CD4-positive, CD25-positive, alpha-beta regulatory T cell (primary cell): Measurements from ENCODE around the gene ACSF2. TPM values are rescaled to one million over a fixed set of nuclear protein-coding genes. Genes with fewer than 3 reads are reported as not detected.
"Not testable (repeated sequence)": the region's sequence is repeated elsewhere in the genome, so short reads cannot be mapped to it uniquely, and the experiment has no call there.

ENCODE experiments used
- ATAC-seq, 2 donors: fragments of 150-1000 bp; cut with Tn5 transposase; one replicate each; pipeline ENCODE4 v1.10.0; 2021; ENCODE audit warnings: low read depth in 2 of 2, moderate number of reproducible peaks in 2 of 2, moderate library complexity in 1 of 2
- DNase-seq, 3 donors: peaks; one replicate each; pipeline versions ENCODE4 v3.0.0 to v3.0.0-alpha.2; 2012 to 2022; ENCODE audit warnings: mixed read lengths in 1 of 3
- H3K27ac ChIP-seq: one replicate; pipeline ENCODE4 v1.7.0; 2013; ENCODE audit warnings: mild to moderate bottlenecking, low read length; ENCODE audit not compliant: insufficient read depth, poor library complexity, severe bottlenecking
- H3K27me3 ChIP-seq: one replicate; pipeline ENCODE4 v1.7.0; 2013; ENCODE audit warnings: low read length; ENCODE audit not compliant: control insufficient read depth, insufficient read depth
- H3K36me3 ChIP-seq: one replicate; pipeline ENCODE4 v1.7.0; 2013; ENCODE audit warnings: mild to moderate bottlenecking, low read length, moderate library complexity; ENCODE audit not compliant: control insufficient read depth, insufficient read depth
- H3K4me1 ChIP-seq: 2 replicates; pipeline ENCODE4 v1.7.0; 2013; ENCODE audit warnings: mild to moderate bottlenecking, low read length; ENCODE audit not compliant: insufficient read depth, control insufficient read depth, poor library complexity, severe bottlenecking
- H3K4me3 ChIP-seq: one replicate; pipeline ENCODE4 v1.7.0; 2013; ENCODE audit warnings: low read depth, mild to moderate bottlenecking, low read length, moderate library complexity
- H3K9me3 ChIP-seq, 2 experiments: 1 replicate in 1 of 2; 2 replicates in 1 of 2; pipeline ENCODE4 v1.7.0; 2013; ENCODE audit warnings: low read length in 2 of 2, mild to moderate bottlenecking in 1 of 2, moderate library complexity in 1 of 2; ENCODE audit not compliant: control insufficient read depth in 2 of 2
- H3K27ac Mint-ChIP-seq, 3 donors: one replicate each; pipeline ENCODE4 v1.8.0; 2020 to 2022; ENCODE audit warnings: mild to moderate bottlenecking in 3 of 3, mixed read lengths in 3 of 3, moderate library complexity in 2 of 3
- H3K27me3 Mint-ChIP-seq: one replicate; pipeline ENCODE4 v1.8.0; 2022; ENCODE audit warnings: mild to moderate bottlenecking, mixed read lengths
- H3K36me3 Mint-ChIP-seq: one replicate; pipeline ENCODE4 v1.8.0; 2020; ENCODE audit warnings: mixed read lengths
- H3K4me1 Mint-ChIP-seq, 4 donors: one replicate each; pipeline ENCODE4 v1.8.0; 2020 to 2022; ENCODE audit warnings: mixed read lengths in 4 of 4, mild to moderate bottlenecking in 1 of 4
- H3K4me3 Mint-ChIP-seq, 4 donors: one replicate each; pipeline ENCODE4 v1.8.0; 2020 to 2022; ENCODE audit warnings: mild to moderate bottlenecking in 4 of 4, mixed read lengths in 4 of 4, moderate library complexity in 3 of 4
- H3K9me3 Mint-ChIP-seq, 7 donors: one replicate each; pipeline ENCODE4 v1.8.0; 2020 to 2022; ENCODE audit warnings: mixed read lengths in 7 of 7, mild to moderate bottlenecking in 3 of 7, moderate library complexity in 2 of 7
- polyA plus RNA-seq, 4 donors: library from polyadenylated mRNA; unstranded; fragments of 300-500 nt; fragmentation: Illumina TruSeq; gene quantifications; one replicate each; pipeline ENCODE4 v1.2.3, GENCODE V29; 2021
- total RNA-seq: library from RNA; stranded (reverse); gene quantifications from one replicate; pipeline ENCODE4 v1.2.3, GENCODE V29; 2022

The ACSF2 gene
- total and polyA plus RNA-seq, 5 donors from 2014 or later = 2.7 to 22.2 (median 4.0) TPM

DNA sequence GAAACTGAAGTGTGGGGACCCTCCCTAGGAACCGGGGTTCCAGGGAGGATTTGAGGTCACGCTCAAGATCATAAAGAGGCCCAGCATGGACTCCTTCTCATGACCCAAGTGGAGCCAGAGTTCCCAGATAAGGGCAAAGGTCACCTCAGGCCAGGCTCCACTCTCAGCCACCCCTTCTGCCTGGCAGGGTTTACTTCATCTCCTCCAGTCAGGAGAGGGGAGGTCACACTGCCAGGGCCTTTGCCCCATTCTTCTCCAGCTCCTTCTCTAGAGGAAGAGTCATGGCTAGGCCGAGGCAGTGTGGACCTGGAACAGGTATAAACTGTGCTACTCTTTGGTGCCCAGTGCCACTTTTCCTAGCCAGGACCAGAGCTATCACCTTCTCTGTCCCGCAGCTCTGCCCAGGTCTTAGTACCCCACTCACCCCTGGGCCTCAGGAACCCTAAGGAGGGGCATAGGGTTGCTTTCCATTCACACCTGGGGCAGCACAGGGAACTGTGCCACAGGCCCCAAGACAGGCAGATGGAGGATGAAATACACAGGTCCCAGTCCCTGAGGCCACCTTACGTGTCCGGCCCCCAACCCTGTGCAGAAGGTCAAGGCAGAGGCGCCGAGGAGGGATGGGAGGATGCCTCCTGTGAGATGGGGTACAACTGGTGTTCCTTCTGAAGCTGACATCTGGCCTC lies 879 bp upstream of the ACSF2 start:
- Histone ChIP-seq H3K4me3 (peak overlapping the region; percentile 65), H3K27me3 (no peaks in the 10 kb centered on the region), H3K36me3 (no peaks in the 10 kb centered on the region), H3K27ac (peak overlapping the region; percentile 68), H3K4me1 (peaks cover 43% of the 10 kb centered on the region), H3K9me3 (no peaks in the 10 kb centered on the region)
- DNase-seq (no peak), ATAC-seq (no peak)
- Mint-ChIP-seq H3K4me1 (peaks cover 7 to 57% (median 37%) of the 10 kb centered on the region in 4 donors), H3K9me3 (no peaks in the 10 kb centered on the region), H3K4me3 (peak overlapping the region; percentile 82 to 91 (median 88)), H3K36me3 (no peaks in the 10 kb centered on the region), H3K27ac (peak overlapping the region; percentile 58 to 90 (median 84)), H3K27me3 (peaks cover 6% of the 10 kb centered on the region)

DNA sequence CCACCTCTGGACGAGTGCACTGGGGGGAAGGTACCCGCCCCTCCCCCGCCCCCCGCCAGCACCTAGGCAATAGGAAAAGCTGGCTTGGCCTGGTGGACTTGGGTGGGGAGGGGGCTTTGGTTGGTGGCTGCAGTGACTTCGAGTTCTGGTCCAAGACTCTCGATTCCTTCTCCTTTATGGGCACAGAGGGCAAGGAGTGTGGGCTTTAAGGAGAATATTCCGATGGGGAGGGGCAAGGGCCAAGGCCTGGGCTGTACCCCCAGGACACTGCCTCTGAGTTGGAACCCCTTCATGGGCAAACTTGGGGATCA lies 409 bp downstream of the ACSF2 start:
- ATAC-seq (no peak), DNase-seq (no peak)
- no peaks in the 10 kb centered on the region for H3K27me3 ChIP-seq
- H3K36me3 ChIP-seq = no peaks in the 10 kb centered on the region
- no peaks in the 10 kb centered on the region for H3K36me3 Mint-ChIP-seq
- H3K4me3 ChIP-seq = peak overlapping the region; percentile 68
- no peaks in the 10 kb centered on the region for H3K9me3 ChIP-seq
- H3K4me1 ChIP-seq = peaks cover 30% of the 10 kb centered on the region
- peak overlapping the region; percentile 88 to 95 (median 93) for H3K27ac Mint-ChIP-seq
- no peaks in the 10 kb centered on the region for H3K9me3 Mint-ChIP-seq
- H3K4me1 Mint-ChIP-seq = peaks cover 5 to 49% (median 30%) of the 10 kb centered on the region in 4 donors
- peaks cover 5% of the 10 kb centered on the region for H3K27me3 Mint-ChIP-seq
- H3K27ac ChIP-seq = peak overlapping the region; percentile 68
- H3K4me3 Mint-ChIP-seq = peak overlapping the region; percentile 89 to 92 (median 90)

DNA sequence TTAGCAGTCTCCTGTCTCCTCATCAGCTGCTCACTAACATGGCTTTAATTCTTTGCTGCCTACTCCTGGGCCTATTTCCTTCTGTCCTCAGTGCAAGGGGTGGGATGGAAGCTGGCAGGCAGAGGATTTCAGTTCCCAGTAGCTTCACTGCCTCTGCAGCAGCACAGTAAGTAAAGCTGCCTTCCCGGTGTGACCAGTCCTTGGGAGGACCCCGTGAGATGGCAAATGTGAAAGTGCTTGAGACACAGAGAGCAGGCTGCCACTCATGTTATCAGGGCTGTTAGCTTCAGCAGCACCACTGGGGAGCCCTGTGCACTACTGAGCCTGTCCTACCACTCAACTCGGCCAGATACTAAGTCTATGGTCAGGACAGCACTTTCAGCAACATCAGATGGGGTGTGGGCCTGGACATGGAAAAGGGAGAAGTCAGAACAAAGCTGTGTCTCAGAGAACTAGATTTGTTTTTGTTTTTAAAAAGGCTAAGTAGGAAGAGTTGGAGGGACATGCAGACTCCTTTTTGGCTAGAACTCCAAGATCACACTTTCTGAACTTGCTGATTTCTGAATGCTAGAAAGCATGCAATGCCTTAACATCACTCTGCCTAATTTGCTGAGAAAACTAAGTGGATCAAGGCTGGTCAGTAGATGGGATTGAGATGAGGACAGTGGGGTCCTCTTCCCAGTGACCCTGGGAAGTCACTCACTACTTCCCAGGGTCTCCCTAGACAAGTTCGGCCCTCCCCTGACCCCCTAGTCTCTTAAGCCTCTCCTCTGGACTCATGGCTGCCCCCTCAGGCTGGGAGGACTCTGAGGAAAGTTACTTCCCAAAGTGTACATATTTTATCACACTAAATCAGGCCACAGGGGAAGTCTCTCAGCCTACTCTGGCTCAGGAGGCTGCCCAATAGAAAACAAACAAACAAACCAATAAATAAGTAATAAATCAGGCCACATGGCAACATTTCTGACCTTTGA lies 1.1 kb downstream of the ACSF2 start:
- Mint-ChIP-seq H3K36me3 (no peaks in the 10 kb centered on the region), H3K4me1 (peaks cover 0 to 44% (median 26%) of the 10 kb centered on the region in 4 donors), H3K27ac (peak overlapping the region; percentile 88 to 95 (median 93)), H3K4me3 (peak overlapping the region; percentile 89 to 92 (median 90)), H3K27me3 (no peaks in the 10 kb centered on the region), H3K9me3 (no peaks in the 10 kb centered on the region)
- H3K27ac ChIP-seq = peak overlapping the region; percentile 68
- H3K9me3 ChIP-seq = no peaks in the 10 kb centered on the region
- DNase-seq = peak in 2 of 3 donors; percentile 26 to 45
- ATAC-seq = peak; percentile 47 to 53
- peak overlapping the region; percentile 68 for H3K4me3 ChIP-seq
- H3K36me3 ChIP-seq = no peaks in the 10 kb centered on the region
- H3K4me1 ChIP-seq = peaks cover 26% of the 10 kb centered on the region
- H3K27me3 ChIP-seq = no peaks in the 10 kb centered on the region

DNA sequence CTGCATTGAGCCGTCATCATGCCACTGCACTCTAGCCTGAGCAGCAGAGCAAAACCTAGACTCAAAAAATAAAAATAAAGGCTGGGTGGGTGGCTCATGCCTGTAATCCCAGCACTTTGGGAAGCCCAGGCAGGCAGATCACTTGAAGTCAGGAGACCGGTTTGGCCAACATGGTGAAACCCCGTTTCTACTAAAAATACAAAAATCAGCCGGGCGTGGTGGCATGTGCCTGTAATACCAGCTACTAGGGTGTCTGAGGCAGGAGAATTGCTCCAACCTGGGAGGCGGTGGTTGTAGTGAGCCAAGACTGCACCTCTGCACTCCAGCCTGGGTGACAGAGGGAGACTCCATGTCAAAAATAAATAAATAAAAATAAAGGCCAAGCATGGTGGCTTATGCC lies 2.1 kb downstream of the ACSF2 start:
- H3K4me3 Mint-ChIP-seq = peak overlapping the region in 3 of 4 donors; percentile 70 to 92 (median 91)
- H3K27me3 Mint-ChIP-seq, DNase-seq, H3K36me3 Mint-ChIP-seq, H3K9me3 Mint-ChIP-seq, H3K4me3 ChIP-seq, H3K27ac ChIP-seq, ATAC-seq, H3K36me3 ChIP-seq, H3K27me3 ChIP-seq, H3K9me3 ChIP-seq: not testable (repeated sequence)
- peaks cover 26% of the 10 kb centered on the region for H3K4me1 ChIP-seq
- peak overlapping the region in 1 of 3 donors; percentile 95 for H3K27ac Mint-ChIP-seq
- H3K4me1 Mint-ChIP-seq = peaks cover 0 to 44% (median 25%) of the 10 kb centered on the region in 4 donors

DNA sequence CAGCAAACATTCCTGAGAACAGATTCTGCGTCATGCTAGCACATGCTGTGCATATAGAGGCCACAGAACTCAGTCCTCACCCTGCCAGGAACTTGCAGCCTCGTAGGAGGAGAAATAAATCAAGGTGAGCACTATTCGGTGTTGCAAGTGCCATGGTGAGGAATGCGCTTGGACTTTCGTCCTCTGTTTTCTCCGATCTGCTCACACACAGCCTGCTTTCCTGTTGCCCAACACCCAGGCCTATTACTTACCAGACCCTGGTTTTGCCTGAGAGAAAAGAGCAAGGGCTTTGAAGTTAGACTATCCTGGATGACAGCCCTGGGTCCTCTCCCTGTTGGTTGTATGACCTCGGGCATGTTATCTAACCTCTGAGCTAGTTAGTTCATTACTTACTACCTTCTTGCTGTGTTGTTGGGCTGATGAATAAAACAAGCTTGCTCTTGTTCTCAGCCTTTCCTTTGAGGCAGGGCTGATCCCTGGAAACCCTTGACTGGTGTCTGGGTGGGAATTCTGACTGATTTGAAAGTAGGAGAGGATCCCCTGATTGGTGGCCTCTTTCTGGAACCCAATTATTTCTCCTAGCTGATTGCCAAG lies 2.9 kb downstream of the ACSF2 start:
- no peak overlapping the region for H3K27ac Mint-ChIP-seq
- H3K27me3 ChIP-seq = no peaks in the 10 kb centered on the region
- no peaks in the 10 kb centered on the region for H3K36me3 ChIP-seq
- no peaks in the 10 kb centered on the region for H3K27me3 Mint-ChIP-seq
- H3K4me3 Mint-ChIP-seq = peak overlapping the region in 1 of 4 donors; percentile 33
- H3K4me3 ChIP-seq = no peak overlapping the region
- no peaks in the 10 kb centered on the region for H3K36me3 Mint-ChIP-seq
- ATAC-seq = no peak
- DNase-seq = no peak
- no peaks in the 10 kb centered on the region for H3K9me3 Mint-ChIP-seq
- peaks cover 0 to 39% (median 23%) of the 10 kb centered on the region in 4 donors for H3K4me1 Mint-ChIP-seq
- no peak overlapping the region for H3K27ac ChIP-seq
- H3K4me1 ChIP-seq = peaks cover 26% of the 10 kb centered on the region
- H3K9me3 ChIP-seq = no peaks in the 10 kb centered on the region

- Histone ChIP-seq H3K4me3 (no peak overlapping the region), H3K27me3 (no peaks in the 10 kb centered on the region), H3K36me3 (no peaks in the 10 kb centered on the region), H3K9me3 (no peaks in the 10 kb centered on the region), H3K27ac (no peak overlapping the region), H3K4me1 (peaks cover 26% of the 10 kb centered on the region)
- Mint-ChIP-seq H3K27ac (peak overlapping the region in 1 of 3 donors; percentile 88), H3K9me3 (no peaks in the 10 kb centered on the region), H3K4me1 (peaks cover 0 to 38% (median 23%) of the 10 kb centered on the region in 4 donors), H3K36me3 (no peaks in the 10 kb centered on the region), H3K4me3 (peak overlapping the region in 1 of 4 donors; percentile 22), H3K27me3 (no peaks in the 10 kb centered on the region)
- DNase-seq (no peak), ATAC-seq (no peak)
These were observed 3.8 kb downstream of the ACSF2 start for GRCh38 chr17:50429793-50430192.

DNA sequence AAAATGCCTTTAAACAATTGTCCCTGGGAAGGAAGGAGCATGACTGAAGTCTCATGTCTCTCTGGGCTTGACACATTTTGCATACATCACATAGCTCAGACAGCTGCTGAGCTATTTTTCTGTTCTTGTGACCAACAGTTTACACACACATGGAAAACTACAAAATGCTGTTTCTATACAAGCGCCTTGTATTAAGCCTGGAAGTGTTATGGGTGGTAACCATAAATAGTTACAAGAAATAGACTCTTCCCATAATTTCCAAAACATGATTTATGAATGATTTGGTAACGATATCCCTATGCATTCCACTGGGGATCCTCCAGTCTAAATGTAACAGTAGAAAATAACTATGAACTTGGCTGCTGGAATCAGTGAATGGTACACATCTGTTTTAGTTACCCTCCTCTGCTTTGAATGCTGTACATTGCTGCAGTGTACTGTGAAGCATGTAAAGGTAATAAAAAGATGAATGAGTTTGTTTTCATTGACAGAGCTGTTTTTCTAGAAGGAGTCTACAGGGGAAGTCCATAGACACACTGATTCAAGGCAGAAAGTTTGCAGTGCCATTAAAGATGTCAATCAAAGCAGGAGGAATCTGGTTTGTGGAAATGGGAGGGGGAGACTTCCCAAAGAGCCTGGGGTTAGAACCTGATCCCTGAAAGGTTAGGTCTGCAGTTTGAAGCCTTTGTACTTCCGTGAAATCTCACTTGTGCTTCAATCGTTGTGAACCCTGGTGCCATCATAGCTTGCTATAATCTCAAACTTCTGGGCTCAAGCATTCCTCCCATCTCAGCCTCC lies 5.0 kb downstream of the ACSF2 start:
- no peak for ATAC-seq
- peak overlapping the region in 1 of 4 donors; percentile 4 for H3K4me3 Mint-ChIP-seq

More for the DNA sequence above, 5.0 kb downstream of the ACSF2 start:
- Histone ChIP-seq H3K4me1 (peaks cover 15% of the 10 kb centered on the region), H3K27ac (no peak overlapping the region), H3K27me3 (no peaks in the 10 kb centered on the region), H3K4me3 (no peak overlapping the region), H3K36me3 (no peaks in the 10 kb centered on the region), H3K9me3 (no peaks in the 10 kb centered on the region)
- peaks cover 0 to 29% (median 19%) of the 10 kb centered on the region in 4 donors for H3K4me1 Mint-ChIP-seq
- no peaks in the 10 kb centered on the region for H3K27me3 Mint-ChIP-seq
- H3K36me3 Mint-ChIP-seq = no peaks in the 10 kb centered on the region
- no peaks in the 10 kb centered on the region for H3K9me3 Mint-ChIP-seq
- no peak for DNase-seq
- H3K27ac Mint-ChIP-seq = no peak overlapping the region
